ENCODE measurements around the gene USP10.

USP10 gene

DNA sequence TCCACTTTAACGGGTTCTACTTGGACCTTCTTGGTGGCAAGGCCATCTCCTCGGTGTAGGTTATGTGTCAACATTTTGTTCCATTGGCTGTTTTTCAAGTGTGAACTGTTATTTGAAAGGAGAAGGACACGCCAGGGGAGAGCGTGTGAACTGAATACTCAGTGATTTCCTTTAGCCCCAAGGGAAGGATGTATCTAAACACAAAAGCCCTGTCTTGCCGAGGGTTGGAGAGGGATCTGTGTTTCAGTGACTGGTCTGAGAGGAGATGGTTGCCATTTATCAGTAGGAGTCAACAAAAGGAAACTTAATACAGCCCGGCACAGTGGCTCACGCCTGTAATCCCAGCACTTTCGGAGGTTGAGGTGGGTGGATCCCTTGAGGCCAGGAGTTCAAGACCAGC, 50.0 kb downstream of the USP10 start:
- no peak overlapping the region for H3K27ac ChIP-seq
- TF ChIP-seq, protein P1, sequence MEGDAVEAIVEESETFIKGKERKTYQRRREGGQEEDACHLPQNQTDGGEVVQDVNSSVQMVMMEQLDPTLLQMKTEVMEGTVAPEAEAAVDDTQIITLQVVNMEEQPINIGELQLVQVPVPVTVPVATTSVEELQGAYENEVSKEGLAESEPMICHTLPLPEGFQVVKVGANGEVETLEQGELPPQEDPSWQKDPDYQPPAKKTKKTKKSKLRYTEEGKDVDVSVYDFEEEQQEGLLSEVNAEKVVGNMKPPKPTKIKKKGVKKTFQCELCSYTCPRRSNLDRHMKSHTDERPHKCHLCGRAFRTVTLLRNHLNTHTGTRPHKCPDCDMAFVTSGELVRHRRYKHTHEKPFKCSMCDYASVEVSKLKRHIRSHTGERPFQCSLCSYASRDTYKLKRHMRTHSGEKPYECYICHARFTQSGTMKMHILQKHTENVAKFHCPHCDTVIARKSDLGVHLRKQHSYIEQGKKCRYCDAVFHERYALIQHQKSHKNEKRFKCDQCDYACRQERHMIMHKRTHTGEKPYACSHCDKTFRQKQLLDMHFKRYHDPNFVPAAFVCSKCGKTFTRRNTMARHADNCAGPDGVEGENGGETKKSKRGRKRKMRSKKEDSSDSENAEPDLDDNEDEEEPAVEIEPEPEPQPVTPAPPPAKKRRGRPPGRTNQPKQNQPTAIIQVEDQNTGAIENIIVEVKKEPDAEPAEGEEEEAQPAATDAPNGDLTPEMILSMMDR (conservative IDR thresholded peaks at IDR 0.05): no peak

DNA sequence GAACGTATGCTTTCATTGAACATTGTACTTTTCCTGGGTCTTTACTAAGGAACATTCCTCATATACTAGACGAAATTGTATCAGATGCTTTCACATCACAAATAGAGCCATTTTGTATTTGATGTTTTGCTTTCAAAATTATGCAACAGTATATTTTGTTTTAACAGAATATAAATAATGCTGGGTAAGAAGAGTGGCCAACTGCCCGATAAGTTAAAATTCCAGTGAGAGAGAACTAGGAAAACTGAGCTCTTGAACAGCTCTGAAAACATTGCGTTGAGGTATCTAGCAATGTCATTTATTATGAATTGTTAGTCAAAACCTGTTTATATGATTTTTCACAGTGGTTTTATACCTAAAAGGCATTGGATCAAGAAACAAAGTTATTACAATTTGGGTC, 50.8 kb downstream of the USP10 start:
- no peak overlapping the region for H3K27ac ChIP-seq
- TF ChIP-seq, protein P1 (conservative IDR thresholded peaks at IDR 0.05): no peak

DNA sequence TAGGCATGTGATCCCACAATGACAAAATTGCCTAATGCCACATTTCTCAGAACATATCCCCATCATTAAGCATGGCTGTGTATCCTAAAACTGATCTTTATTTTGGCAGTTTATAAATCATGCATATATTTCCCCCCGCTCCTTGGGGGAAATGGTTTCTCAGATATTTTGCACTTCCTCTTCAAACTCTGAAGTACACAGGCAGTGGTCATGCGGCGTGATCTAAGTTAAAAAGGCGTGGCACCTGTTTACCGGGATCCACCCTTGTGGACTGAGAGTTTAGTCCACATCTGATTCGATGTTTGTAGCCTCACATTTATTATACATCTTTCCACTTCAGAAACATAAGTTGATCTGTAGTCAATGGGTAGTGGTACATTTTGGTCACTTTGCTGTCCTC, 51.4 kb downstream of the USP10 start:
- no peak overlapping the region for H3K27ac ChIP-seq
- TF ChIP-seq, protein P1 (conservative IDR thresholded peaks at IDR 0.05): no peak

DNA sequence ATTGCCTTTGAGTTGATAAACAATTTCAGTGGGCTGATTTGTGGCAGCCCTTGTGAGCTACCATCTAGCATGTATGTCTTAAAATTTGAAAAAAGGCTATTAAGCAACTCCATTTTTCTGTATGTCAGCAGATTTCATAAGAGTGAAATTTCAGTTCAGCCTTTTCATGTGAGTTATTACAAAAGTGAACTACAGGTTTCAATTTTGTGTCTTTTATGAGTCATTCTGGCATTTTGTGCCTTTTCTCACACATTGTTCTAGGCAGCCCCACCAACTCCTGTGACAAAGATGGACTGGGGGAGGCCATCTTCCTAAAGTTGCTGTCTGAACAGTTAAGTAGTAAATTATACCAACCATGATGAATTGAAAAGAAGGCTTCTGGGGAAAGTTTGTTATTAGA, 52.1 kb downstream of the USP10 start:
- no peak overlapping the region for H3K27ac ChIP-seq
- TF ChIP-seq, protein P1 (conservative IDR thresholded peaks at IDR 0.05): no peak

DNA sequence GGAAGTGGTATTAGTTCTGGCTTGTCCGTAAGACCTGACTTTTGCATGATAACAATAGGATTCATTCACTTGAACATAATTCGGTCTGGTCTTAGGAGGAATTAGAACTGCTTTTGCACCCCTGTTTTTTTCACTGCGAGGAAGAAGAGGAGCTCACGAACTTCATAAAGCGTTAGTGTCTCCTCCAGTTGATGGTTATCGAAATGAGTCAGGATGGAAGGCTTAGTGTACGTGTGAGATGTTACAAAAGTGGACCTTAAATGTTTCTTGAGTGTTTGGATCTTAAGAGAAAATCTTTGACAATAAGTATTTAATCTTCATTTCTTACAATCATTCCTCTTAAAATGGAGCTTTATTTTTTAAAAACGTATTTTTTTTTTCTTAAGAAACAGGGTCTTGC, 52.8 kb downstream of the USP10 start:
- no peak overlapping the region for H3K27ac ChIP-seq
- TF ChIP-seq, protein P1 (conservative IDR thresholded peaks at IDR 0.05): no peak

DNA sequence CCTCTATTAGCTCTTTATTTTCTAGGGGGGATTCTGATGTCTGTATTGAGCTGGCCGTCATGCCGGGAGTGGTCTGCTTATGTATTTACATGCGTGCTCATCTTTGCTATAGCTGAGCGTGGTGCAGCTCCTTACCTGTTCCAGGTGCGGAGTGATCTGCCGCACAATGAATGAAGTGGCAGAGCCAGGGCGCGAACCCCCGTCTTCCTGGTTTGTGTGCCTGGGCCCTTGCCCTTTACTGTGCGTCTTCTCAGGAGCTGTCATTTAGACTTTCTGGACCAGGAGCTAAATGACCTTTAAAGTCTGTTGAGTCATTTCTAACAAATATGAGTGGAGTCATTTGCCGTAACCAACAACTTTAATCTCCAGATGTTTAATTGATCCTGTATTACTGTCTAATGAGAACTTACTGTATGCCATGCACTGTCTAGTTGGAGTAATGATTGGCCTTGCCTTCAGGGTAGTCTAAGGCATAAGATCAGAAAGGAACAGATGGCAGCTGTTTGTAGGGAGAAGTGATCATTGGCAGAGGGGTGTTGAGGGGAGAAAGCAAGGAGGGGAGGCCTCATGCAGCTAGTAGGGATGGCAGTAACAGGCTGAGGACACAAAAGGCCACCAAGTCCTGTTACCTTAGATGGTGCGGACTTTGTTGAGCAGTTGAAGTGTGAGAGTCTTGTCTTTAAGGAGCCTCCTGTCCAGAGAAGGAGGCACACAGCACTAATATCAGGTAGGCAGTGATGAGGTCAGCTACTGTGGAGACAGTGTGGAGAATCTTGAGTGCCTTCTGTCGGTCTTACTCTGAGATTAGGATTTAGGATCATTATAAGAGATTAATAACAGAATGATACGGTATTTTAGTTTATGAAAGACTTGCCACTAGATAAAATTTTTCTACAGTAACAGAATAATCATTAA, 53.9 kb downstream of the USP10 start:
- no peak overlapping the region for H3K27ac ChIP-seq
- TF ChIP-seq, protein P1 (conservative IDR thresholded peaks at IDR 0.05): no peak

DNA sequence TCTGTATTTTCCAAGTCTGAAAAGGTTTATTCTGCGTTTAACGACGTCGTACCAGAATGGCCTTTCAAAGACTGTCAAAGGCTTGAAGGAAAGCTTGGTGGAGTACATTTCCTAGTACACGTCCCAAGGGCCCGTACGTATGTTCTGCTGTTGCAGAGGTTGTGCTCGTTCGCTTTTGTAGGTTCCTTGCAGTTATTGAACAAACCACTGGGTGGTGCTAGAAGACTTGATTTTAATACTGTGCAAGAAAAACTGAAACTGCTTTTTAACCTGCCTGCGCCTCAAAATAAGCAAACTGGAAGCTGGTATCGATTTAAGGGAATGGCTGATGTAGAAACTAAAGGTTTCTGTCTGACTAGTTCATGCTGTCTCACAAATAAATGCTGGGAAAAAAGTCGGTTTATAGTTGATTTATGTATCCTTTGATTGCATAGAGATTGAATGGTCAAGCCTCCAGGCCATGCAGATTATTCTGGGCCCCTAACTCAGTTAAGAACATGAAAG, 54.6 kb downstream of the USP10 start:
- no peak overlapping the region for H3K27ac ChIP-seq
- TF ChIP-seq, protein P1 (conservative IDR thresholded peaks at IDR 0.05): no peak
